ENCODE measurements around the gene CACNA1C. TPM values are rescaled to one million over a fixed set of nuclear protein-coding genes. Genes with fewer than 3 reads are reported as not detected.

CACNA1C gene
- total RNA-seq, 1 donor from 2014 or later, result 0.51 TPM

GRCh38 chr12:2292560-2292959 lies 239.8 kb downstream of the CACNA1C start:
- no peak for DNase-seq (ENCODE audit: low read depth in 2 of 2)

GRCh38 chr12:2294651-2295475 lies 242.1 kb downstream of the CACNA1C start:
- no peak for DNase-seq (ENCODE audit: low read depth in 2 of 2)

- DNase-seq (ENCODE audit: low read depth in 2 of 2), result no peak
Measured at GRCh38 chr12:2295941-2296461, 243.2 kb downstream of the CACNA1C start.

DNA sequence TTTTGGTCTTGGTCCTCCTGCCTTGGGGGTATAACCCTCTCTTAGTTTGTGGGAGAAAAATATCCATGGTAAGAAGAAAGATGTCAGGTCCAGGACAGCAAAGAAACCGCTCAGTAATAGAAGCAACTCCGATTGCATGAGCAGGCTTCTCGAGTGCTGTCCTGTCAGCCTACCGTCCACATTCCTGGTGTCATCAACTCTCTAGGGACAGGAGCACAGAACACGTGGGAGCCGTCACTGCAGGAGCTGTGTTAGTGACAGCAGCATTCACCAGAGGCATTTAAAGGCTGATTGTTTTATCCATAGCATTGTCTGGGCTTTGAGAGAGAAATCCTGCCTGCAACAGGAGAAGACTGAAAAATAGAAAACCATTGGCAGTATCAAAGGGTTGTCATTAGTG lies 244.2 kb downstream of the CACNA1C start:
- DNase-seq (ENCODE audit: low read depth in 2 of 2), result no peak

DNA sequence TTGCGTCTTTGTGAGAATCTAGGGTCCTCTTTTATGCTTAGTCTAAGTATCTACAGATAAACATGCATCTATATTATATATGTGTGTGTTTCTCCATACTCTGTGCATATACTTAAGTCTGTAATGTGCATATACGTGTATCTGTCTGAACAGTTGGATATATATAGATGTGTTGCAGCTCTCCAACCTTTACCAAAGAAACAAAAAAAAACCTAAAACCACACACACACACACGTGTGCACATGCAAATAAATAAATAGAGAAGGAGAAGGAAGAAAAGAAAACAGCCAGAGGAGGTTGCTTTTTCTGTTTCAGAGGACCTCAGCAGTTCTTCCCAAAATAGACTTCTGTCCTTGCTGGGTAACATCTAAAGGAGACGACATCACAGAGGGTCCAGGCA lies 244.9 kb downstream of the CACNA1C start:
- DNase-seq (ENCODE audit: low read depth in 2 of 2), result no peak

GRCh38 chr12:2298556-2299200 lies 245.9 kb downstream of the CACNA1C start:
- DNase-seq (ENCODE audit: low read depth in 2 of 2), result no peak

DNA sequence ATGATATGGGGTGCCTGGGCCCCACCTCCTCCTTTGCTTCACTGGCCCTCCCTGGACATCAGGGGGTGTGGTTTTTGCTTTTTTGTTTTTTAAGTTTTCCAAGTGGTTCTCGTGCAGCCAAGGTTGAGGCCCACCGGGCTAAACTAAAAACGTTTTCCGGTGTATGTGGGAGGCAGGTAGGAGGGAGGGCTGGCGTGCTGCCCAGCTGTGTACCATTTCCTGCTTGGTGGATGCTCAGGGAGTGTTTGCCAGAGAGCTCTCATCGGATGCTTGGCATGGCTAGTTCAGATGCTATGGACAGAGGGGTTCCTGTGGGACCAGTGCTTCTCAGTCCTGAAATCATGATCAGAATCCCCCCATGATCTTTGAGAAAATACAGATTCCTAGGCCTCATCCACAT lies 246.4 kb downstream of the CACNA1C start:
- no peak for DNase-seq (ENCODE audit: low read depth in 2 of 2)

DNA sequence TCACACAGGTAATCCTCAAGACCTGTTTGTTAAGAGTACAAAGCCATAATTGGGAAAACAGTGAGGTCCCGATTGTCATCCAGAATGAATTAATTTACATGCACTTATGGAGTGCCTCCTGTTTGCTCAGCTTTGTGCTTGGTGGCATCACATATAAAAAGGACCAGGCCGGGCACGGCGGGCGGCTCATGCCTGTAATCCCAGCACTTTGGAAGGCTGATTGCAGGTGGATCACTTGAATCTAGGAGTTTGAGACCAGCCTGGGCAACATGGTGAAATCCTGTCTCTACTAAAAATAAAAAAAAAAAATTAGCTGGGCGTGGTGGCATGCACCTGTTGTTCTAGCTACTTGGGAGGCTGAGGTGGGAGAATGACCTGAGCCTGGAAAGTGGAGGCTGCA lies 247.4 kb downstream of the CACNA1C start:
- DNase-seq (ENCODE audit: low read depth in 2 of 2), result no peak

DNA sequence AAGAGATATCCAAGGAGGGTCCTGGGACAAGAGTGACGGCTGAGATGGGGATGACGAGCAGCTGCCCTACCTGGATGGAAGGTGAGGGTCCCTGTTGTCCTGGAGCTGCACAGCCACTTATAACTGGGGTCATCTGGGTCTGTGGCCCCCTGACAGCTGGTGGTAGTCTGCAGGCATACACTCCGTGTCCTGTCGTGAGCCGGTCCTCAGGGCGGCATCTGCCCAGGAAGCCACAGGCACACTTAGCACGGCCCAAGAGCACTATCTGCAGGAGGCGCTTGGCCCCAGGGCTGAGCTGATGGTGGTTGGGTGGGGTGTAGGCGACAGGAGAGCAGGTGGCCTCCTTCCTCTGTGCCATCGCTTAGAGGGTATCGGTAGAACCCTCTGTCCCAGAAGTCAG lies 248.1 kb downstream of the CACNA1C start:
- no peak for DNase-seq (ENCODE audit: low read depth in 2 of 2)

- DNase-seq (ENCODE audit: low read depth in 2 of 2), result no peak
Measured at GRCh38 chr12:2301531-2302461, 249.0 kb downstream of the CACNA1C start.

DNA sequence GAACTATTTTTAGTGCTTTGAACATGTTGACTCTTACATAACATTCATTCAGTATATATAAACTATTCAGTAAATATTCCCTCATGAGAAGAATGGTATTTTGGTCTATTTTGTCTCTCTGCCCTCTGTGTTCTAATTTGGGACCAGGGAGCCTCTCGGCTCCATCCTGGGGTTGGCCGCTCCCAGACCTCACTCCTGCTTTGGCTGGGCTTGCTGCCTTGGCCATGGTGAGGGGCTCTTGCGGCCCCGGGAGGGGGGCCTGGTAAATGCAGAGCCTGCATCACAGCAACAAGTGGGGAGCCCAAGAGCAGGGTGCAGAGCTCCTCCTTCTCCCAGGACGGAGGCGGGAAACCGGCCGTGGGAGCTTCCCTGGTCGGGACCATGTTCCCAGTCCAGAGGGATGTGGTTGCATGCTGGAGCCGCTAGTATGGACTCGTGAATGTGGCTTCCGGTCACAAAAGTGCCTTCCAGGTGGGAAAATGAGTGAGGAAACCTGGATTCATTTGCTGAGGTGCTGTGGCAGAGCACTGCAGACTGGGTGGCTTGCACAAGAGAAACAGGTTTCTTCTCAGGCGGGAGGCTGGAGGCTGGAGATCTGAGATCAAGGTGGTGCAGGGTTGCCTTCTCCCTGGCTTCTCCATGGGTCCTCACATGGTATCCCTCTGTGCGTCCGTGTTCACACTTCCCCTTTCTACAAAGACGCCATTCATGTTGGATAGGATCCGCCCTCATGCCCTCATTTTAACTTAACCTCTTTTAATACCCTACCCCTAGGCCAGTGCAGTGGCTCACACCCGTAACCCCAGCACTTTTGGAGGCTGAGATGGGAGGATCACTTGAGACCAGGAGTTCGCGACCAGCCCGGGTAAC lies 250.2 kb downstream of the CACNA1C start:
- DNase-seq (ENCODE audit: low read depth in 2 of 2), result no peak

- DNase-seq (ENCODE audit: low read depth in 2 of 2), result no peak
Measured at GRCh38 chr12:2304223-2304622, 251.4 kb downstream of the CACNA1C start.

- no peak for DNase-seq (ENCODE audit: low read depth in 2 of 2)
Measured at GRCh38 chr12:2306012-2306411, 253.2 kb downstream of the CACNA1C start.

DNA sequence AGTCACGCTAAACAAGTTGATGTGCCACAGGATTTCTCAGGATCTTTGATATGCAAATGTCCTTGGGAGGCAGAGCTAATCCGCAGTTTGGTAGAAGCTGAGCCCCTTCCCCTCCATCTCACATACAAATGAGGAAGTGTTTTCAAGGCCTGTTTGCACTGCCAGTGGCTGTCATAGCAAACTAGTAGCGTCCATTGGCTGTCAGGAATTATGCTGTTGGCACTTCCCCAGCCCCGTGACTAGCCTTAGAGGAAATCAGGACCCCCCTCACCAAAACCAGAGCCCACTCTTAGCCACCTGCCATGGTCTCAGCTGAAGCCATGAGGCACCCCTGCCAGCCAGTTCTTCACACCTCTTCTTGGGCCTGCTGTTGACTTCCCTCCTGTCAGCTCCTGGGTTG lies 253.9 kb downstream of the CACNA1C start:
- no peak for DNase-seq (ENCODE audit: low read depth in 2 of 2)

- no peak for DNase-seq (ENCODE audit: low read depth in 2 of 2)
Measured at GRCh38 chr12:2307550-2307949, 254.8 kb downstream of the CACNA1C start.

DNA sequence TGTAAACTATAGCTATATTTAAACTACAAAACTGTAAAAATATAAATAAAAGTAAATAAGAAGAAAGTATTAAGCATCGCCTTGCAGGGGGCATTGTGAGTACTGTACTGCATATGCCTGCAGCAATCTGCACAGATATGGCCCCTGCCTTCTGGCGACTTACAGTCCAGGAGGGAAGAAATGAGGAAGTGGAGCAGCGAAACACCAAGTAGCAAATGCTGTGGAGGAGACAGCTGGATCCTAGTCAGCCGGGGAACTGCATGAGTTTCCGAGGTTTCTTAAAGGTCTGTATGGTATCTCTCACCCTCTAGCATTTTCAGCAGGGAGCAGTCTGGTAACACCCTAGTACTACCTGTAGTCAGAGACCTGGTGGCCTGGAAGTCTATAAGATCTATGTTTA lies 256.9 kb downstream of the CACNA1C start:
- DNase-seq (ENCODE audit: low read depth in 2 of 2), result no peak

GRCh38 chr12:2311020-2311778 lies 258.4 kb downstream of the CACNA1C start:
- no peak for DNase-seq (ENCODE audit: low read depth in 2 of 2)

DNA sequence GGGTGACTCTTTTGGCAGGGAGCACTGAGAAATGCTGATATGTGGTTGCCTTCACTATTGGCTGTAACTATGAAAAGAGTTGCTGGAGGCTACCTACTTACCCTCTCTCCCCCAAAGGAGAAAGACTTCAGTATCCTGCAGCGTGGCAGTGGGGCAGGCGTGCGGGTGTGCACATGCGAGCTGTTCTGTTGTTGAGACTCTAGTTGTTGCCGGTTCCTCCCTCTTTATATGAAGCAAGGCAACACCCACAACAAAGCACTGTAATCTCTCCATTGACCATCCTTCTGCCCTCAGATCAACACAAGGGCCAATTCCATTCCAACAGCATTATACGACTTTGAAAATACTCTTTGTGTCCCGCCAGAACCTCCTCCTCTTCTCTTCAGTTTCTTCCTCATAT lies 259.4 kb downstream of the CACNA1C start:
- no peak for DNase-seq (ENCODE audit: low read depth in 2 of 2)

- no peak for DNase-seq (ENCODE audit: low read depth in 2 of 2)
Measured at GRCh38 chr12:2312770-2313169, 260.0 kb downstream of the CACNA1C start.

DNA sequence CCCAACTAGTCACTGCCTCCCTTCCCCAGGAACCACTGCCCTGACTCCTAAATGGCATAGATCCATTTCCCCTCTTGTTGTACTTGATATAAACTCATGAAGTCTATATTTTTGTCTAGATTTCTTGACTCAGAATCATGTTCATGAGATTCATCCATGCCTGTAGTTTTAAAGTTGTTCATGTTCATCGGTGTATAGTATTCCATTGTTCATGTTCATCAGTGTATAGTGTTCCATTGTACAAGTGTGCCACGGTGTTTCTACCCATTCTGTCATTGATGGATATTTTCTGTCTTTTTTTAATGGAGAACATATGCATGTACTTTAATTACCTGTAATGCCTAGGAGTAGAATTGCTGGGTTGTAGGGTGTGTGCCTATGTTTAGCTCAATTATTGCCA lies 261.7 kb downstream of the CACNA1C start:
- no peak for DNase-seq (ENCODE audit: low read depth in 2 of 2)
